KOPT-K1 (cell line): ENCODE results near the gene IGSF9.

Experiments used
- H3K27ac ChIP-seq: fragments of 200-600 bp; sonication (generic); 2 replicates; pipeline ENCODE4 v1.5.1; 2016; ENCODE audit warnings: antibody characterized with exemption, mild to moderate bottlenecking, low read depth, low read length; ENCODE audit not compliant: poor library complexity, severe bottlenecking
- H3K36me3 ChIP-seq: fragments of 200-600 bp; sonication (generic); 2 replicates; pipeline ENCODE4 v1.5.1; 2017; ENCODE audit warnings: antibody characterized with exemption, mild to moderate bottlenecking, low read length, moderate library complexity; ENCODE audit not compliant: insufficient read depth
- H3K9me3 ChIP-seq: fragments of 200-600 bp; sonication (generic); 2 replicates; pipeline ENCODE4 v1.5.1; 2017; ENCODE audit warnings: antibody characterized with exemption, low read length, mild to moderate bottlenecking; ENCODE audit not compliant: insufficient read depth, poor library complexity, severe bottlenecking

The IGSF9 gene

GRCh38 chr1:159960721-159961381, 15.4 kb upstream of the IGSF9 start:
- H3K27ac ChIP-seq: no peak overlapping the region
- H3K9me3 ChIP-seq: no peaks in the 10 kb centered on the region
- H3K36me3 ChIP-seq: no peaks in the 10 kb centered on the region

- no peaks in the 10 kb centered on the region for H3K36me3 ChIP-seq
- H3K27ac ChIP-seq: no peak overlapping the region
- no peaks in the 10 kb centered on the region for H3K9me3 ChIP-seq
Observed at GRCh38 chr1:159959451-159959850, 14.0 kb upstream of the IGSF9 start.

GRCh38 chr1:159958719-159959380, 13.4 kb upstream of the IGSF9 start:
- H3K27ac ChIP-seq: no peak overlapping the region
- H3K9me3 ChIP-seq: no peaks in the 10 kb centered on the region
- H3K36me3 ChIP-seq: no peaks in the 10 kb centered on the region

- H3K9me3 ChIP-seq: no peaks in the 10 kb centered on the region
- no peak overlapping the region for H3K27ac ChIP-seq
- H3K36me3 ChIP-seq: no peaks in the 10 kb centered on the region
Observed at GRCh38 chr1:159957824-159958268, 12.4 kb upstream of the IGSF9 start.

GRCh38 chr1:159955456-159955855, 10.0 kb upstream of the IGSF9 start:
- Histone ChIP-seq H3K27ac (no peak overlapping the region), H3K9me3 (no peaks in the 10 kb centered on the region), H3K36me3 (no peaks in the 10 kb centered on the region)

GRCh38 chr1:159953536-159954515, 8.4 kb upstream of the IGSF9 start, which contains the start of gene SLAMF9:
Gene SLAMF9 (minus strand): TSS chr1:159954237. CDS start chr1:159954137, 100 bp downstream.
- no peak within 1 kb of the TSS for H3K27ac ChIP-seq
- no peaks in the 10 kb centered on the region for H3K36me3 ChIP-seq
- H3K9me3 ChIP-seq: no peaks in the 10 kb centered on the region

- Histone ChIP-seq H3K27ac (no peak overlapping the region), H3K9me3 (no peaks in the 10 kb centered on the region), H3K36me3 (no peaks in the 10 kb centered on the region)
Observed at GRCh38 chr1:159952932-159953331, 7.5 kb upstream of the IGSF9 start.

GRCh38 chr1:159951551-159951950, 6.1 kb upstream of the IGSF9 start:
- no peak overlapping the region for H3K27ac ChIP-seq
- H3K9me3 ChIP-seq: no peaks in the 10 kb centered on the region
- H3K36me3 ChIP-seq: no peaks in the 10 kb centered on the region

GRCh38 chr1:159951016-159951415, 5.6 kb upstream of the IGSF9 start:
- H3K9me3 ChIP-seq: no peaks in the 10 kb centered on the region
- H3K36me3 ChIP-seq: no peaks in the 10 kb centered on the region
- no peak overlapping the region for H3K27ac ChIP-seq

- no peaks in the 10 kb centered on the region for H3K9me3 ChIP-seq
- H3K36me3 ChIP-seq: no peaks in the 10 kb centered on the region
- no peak overlapping the region for H3K27ac ChIP-seq
Observed at GRCh38 chr1:159949981-159950381, 4.6 kb upstream of the IGSF9 start.

GRCh38 chr1:159949123-159949522, 3.7 kb upstream of the IGSF9 start:
- no peak overlapping the region for H3K27ac ChIP-seq
- no peaks in the 10 kb centered on the region for H3K9me3 ChIP-seq

GRCh38 chr1:159947942-159948341, 2.5 kb upstream of the IGSF9 start:
- H3K9me3 ChIP-seq: no peaks in the 10 kb centered on the region
- H3K36me3 ChIP-seq: no peaks in the 10 kb centered on the region
- no peak overlapping the region for H3K27ac ChIP-seq

More at GRCh38 chr1:159949123-159949522, 3.7 kb upstream of the IGSF9 start:
- no peaks in the 10 kb centered on the region for H3K36me3 ChIP-seq

- Histone ChIP-seq H3K36me3 (no peaks in the 10 kb centered on the region), H3K9me3 (no peaks in the 10 kb centered on the region), H3K27ac (no peak overlapping the region)
Observed at GRCh38 chr1:159946242-159947187, 1.1 kb upstream of the IGSF9 start.
